Activated naive CD8-positive, alpha-beta T cell treated with anti-CD3 and anti-CD28 coated beads for 36 hours (primary cell): ENCODE measurements around the gene PRSS12. TPM values are rescaled to one million over a fixed set of nuclear protein-coding genes. Genes with fewer than 3 reads are reported as not detected.
"Not testable (repeated sequence)": the region's sequence is repeated elsewhere in the genome, so short reads cannot be mapped to it uniquely, and the experiment has no call there.

Source experiments
- DNase-seq: peaks from one replicate; pipeline ENCODE4 v3.0.0; 2021
- H3K27ac Mint-ChIP-seq: one replicate; pipeline ENCODE4 v1.8.0; 2022; ENCODE audit warnings: mild to moderate bottlenecking, moderate library complexity, mixed read lengths
- H3K27me3 Mint-ChIP-seq: one replicate; pipeline ENCODE4 v1.8.0; 2022; ENCODE audit warnings: mild to moderate bottlenecking, mixed read lengths
- H3K36me3 Mint-ChIP-seq: one replicate; pipeline ENCODE4 v1.8.0; 2021; ENCODE audit warnings: mild to moderate bottlenecking, mixed read lengths
- H3K4me1 Mint-ChIP-seq: one replicate; pipeline ENCODE4 v1.8.0; 2021; ENCODE audit warnings: mixed read lengths
- H3K4me3 Mint-ChIP-seq: one replicate; pipeline ENCODE4 v1.8.0; 2022; ENCODE audit warnings: mild to moderate bottlenecking, moderate library complexity, mixed read lengths
- H3K9me3 Mint-ChIP-seq: one replicate; pipeline ENCODE4 v1.8.0; 2022; ENCODE audit warnings: mixed read lengths
- total RNA-seq, 2 experiments: library from RNA; stranded (reverse); gene quantifications; one replicate each; pipeline ENCODE4 v1.2.3, GENCODE V29; 2021

Gene PRSS12, protein sequence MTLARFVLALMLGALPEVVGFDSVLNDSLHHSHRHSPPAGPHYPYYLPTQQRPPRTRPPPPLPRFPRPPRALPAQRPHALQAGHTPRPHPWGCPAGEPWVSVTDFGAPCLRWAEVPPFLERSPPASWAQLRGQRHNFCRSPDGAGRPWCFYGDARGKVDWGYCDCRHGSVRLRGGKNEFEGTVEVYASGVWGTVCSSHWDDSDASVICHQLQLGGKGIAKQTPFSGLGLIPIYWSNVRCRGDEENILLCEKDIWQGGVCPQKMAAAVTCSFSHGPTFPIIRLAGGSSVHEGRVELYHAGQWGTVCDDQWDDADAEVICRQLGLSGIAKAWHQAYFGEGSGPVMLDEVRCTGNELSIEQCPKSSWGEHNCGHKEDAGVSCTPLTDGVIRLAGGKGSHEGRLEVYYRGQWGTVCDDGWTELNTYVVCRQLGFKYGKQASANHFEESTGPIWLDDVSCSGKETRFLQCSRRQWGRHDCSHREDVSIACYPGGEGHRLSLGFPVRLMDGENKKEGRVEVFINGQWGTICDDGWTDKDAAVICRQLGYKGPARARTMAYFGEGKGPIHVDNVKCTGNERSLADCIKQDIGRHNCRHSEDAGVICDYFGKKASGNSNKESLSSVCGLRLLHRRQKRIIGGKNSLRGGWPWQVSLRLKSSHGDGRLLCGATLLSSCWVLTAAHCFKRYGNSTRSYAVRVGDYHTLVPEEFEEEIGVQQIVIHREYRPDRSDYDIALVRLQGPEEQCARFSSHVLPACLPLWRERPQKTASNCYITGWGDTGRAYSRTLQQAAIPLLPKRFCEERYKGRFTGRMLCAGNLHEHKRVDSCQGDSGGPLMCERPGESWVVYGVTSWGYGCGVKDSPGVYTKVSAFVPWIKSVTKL
- not detected for total RNA-seq

DNA sequence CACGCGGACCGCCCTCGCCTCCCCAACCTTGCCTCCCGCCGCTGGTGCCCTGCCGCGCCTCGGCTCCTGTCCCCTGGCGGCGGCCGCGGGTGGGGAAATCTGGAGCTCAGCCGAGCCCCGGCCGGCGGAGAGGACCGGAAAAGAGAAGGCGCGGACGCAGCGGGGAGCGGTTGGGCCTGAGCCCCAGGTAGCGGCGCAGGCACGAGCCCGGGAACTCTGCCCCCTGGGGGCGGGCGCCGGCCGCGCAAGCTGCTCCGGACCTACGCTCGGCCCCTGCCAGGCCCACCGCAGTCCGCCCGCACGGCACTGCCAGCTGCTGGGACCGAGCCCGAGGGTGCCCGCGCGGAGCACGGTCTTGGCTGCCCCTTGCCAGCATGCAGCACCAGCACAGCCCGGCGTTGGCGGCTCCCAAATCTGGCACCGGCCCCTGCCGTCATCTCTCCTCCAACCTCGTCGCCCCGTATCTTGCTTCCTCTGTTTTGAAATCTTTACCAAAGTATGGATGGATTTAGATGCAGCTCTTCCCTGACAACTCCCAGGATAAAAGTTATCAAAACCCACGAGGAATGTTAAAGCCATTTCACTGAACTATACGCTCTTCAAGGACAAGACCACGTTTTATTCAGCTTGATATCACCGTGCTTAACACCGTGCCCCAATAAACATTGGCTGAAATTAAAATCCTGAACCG, at the start of gene PRSS12:
PRSS12 (minus strand) TSS at position 161 of the 691 bp plus-strand sequence. CDS start 283 bp downstream, outside the sequence.
- Mint-ChIP-seq H3K36me3 (no peaks in the 10 kb centered on the region), H3K4me3 (peak within 1 kb of the TSS; percentile 69), H3K27me3 (peaks cover 86% of the 10 kb centered on the region), H3K4me1 (peaks cover 13% of the 10 kb centered on the region), H3K27ac (no peak within 1 kb of the TSS), H3K9me3 (no peaks in the 10 kb centered on the region)
- DNase-seq, result peak; percentile 79

DNA sequence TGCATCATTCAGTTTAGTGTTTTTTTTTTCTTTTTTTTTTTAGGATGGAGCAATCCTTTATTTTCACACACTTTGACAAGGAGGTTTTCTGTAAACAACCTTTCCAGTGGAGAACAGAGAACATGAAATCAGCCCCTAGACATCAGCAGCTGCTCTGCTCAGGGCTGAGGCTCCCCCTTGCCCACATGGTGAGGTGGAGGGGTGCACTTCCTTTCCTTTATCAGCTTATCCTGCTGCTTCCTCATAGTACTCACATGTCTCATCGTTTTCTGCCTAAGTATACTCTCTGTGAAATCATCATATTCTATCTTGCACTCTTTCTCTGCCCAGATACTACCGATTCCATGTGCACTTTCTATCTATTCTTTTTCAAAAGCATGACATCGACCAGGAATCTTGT, 47.6 kb upstream of the PRSS12 start:
- peaks cover 2% of the 10 kb centered on the region for H3K4me1 Mint-ChIP-seq
- DNase-seq, result no peak
- no peak overlapping the region for H3K4me3 Mint-ChIP-seq
- no peaks in the 10 kb centered on the region for H3K9me3 Mint-ChIP-seq
- H3K36me3 Mint-ChIP-seq, result no peaks in the 10 kb centered on the region
- peaks cover 29% of the 10 kb centered on the region for H3K27me3 Mint-ChIP-seq
- H3K27ac Mint-ChIP-seq, result no peak overlapping the region

DNA sequence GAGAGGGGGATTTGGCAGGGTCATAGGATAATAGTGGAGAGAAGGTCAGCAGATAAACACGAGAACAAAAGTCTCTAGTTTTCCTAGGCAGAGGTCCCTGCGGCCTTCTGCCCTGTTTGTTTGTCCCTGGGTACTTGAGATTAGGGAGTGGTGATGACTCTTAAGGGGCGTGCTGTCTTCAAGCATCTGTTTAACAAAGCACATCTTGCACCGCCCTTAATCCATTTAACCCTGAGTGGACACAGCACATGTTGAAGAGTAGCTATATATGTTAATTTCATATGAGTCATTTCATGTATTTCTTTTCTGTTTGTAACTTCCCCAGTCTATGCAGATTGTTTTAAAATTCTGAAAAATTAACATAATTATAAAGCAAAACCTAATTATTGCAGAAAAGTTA, 47.1 kb upstream of the PRSS12 start:
- H3K27ac Mint-ChIP-seq, DNase-seq, H3K4me1 Mint-ChIP-seq, H3K36me3 Mint-ChIP-seq, H3K4me3 Mint-ChIP-seq, H3K9me3 Mint-ChIP-seq: not testable (repeated sequence)
- peaks cover 26% of the 10 kb centered on the region for H3K27me3 Mint-ChIP-seq

DNA sequence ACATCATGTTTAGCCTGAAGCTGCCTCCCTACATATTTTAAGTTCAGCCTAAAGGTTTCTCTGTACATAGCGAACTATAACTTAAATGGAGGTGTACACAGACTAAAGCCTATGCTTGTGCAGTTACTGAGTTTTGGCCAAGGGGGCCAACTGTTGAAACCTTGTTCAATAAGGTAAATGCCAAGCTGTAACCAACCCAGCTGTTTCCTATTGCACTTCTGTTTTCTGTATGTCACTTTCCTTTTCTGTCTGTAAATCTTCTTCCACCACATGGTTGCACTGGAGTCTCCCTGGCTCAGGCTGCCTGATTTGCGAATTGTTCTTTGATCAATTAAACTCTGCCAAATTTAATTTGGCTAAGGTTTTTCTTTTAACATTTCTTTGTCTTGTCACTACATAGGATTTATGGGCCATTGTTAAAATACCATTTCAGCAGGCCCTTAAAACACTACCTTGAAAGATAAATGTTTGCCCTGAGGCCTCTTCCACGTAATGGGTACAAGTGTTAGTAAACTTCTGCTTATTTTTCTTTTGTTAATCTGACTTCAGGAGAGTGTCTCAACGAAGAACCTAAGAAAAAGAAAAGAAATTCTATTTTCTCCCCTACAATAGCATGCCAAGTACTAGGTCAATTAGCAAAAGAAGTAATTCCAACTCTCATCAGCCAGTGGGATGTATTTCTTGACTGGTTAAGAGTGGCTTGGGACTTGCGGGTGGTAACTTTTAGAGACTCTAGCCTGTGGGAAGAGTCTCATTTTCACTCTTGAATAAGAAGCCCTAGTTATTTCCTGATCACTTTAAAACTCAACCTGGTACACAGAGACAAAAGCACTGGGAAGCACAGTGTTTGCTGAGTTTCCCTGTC, 45.7 kb upstream of the PRSS12 start:
- Mint-ChIP-seq H3K4me1 (peaks cover 2% of the 10 kb centered on the region), H3K27me3 (peaks cover 25% of the 10 kb centered on the region), H3K9me3 (no peaks in the 10 kb centered on the region), H3K4me3 (no peak overlapping the region), H3K36me3 (no peaks in the 10 kb centered on the region), H3K27ac (no peak overlapping the region)
- DNase-seq, result no peak

DNA sequence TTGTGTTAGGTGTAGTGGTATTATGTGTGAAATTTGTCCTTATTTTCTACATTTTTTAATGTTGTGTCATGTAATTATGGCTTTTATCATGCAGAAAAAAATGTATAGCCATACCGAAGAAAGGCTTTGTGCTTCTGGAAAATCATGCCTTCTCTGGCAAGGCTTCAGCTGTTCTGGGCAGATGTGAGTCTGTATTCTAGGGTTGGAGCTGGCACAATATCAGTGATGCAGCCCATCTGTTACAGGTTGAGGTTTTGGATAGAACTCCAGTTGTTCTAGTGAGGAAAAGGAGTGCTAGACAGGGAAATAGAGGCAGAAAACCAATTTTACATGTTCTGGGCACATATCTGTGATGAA, 44.8 kb upstream of the PRSS12 start:
- no peak for DNase-seq
- Mint-ChIP-seq H3K9me3 (peaks cover 3% of the 10 kb centered on the region), H3K4me1 (peaks cover 2% of the 10 kb centered on the region), H3K36me3 (no peaks in the 10 kb centered on the region), H3K27ac (no peak overlapping the region), H3K27me3 (peaks cover 28% of the 10 kb centered on the region), H3K4me3 (no peak overlapping the region)

DNA sequence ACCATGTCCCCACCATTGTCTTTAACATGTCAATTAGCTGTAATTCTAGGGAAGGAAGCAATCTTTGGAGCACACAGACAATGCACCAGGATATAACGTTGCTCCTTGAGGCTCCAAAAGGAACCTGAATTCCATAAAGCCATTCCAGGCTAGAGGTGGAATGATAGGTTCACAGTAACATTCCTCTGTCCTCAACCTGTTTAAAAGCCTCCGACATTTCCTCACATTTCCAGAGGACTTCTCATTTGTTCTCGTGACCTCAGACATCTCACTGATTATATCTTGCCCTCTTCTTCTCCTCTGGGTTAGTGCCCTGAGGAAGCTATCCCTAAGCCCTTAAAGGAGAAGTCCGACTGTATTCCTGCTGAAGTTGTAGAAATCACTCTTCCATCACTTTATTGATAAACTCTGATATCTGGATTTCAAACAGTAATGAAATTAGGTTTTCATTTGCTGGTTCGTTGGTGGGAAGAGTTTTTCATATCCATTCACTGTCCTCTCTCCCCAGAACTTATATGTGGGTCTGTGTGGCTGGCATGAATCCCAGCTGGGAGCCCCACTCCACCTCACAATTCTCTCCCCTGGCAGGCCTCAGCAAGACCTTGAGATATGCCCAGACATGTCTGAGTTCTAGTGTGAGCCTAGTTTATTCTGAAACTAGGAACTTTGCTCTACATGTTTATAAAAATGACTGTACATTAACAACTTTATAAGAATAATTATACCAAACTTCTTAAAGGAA, 44.2 kb upstream of the PRSS12 start:
- peaks cover 3% of the 10 kb centered on the region for H3K9me3 Mint-ChIP-seq
- no peaks in the 10 kb centered on the region for H3K36me3 Mint-ChIP-seq
- DNase-seq, result no peak
- H3K27me3 Mint-ChIP-seq, result peaks cover 24% of the 10 kb centered on the region
- H3K4me1 Mint-ChIP-seq, result peaks cover 2% of the 10 kb centered on the region
- no peak overlapping the region for H3K27ac Mint-ChIP-seq
- no peak overlapping the region for H3K4me3 Mint-ChIP-seq

DNA sequence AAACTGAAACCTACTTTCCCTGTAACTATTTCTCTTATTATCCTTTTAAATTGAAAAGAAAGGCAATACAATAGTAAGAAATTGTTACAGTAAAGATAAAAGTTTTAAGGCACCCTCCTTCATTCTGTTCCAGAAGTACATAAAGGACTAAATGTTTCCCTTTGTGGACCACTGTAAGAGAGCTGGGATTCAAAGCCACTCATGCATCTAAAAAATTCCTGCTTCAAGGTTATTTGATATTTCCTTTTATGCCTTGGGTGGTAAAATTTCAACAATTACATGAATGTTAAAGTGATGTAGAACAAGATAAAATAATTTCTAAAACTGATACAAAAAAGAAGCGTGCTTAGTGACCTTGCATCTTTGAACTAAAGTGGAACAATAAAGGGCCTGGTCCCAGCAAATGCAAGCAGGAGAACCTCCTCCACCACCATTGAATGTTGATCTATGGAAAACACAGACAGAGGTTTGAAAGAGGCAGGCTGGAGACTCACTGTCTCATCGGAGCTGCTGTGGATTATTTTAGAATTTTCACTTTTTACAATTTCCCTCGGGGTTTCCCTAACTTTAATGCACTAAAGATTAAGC, 42.3 kb upstream of the PRSS12 start:
- H3K4me3 Mint-ChIP-seq, result no peak overlapping the region
- DNase-seq, result no peak
- peaks cover 2% of the 10 kb centered on the region for H3K4me1 Mint-ChIP-seq
- H3K36me3 Mint-ChIP-seq, result no peaks in the 10 kb centered on the region
- peaks cover 8% of the 10 kb centered on the region for H3K27me3 Mint-ChIP-seq
- H3K9me3 Mint-ChIP-seq, result peaks cover 3% of the 10 kb centered on the region
- no peak overlapping the region for H3K27ac Mint-ChIP-seq

DNA sequence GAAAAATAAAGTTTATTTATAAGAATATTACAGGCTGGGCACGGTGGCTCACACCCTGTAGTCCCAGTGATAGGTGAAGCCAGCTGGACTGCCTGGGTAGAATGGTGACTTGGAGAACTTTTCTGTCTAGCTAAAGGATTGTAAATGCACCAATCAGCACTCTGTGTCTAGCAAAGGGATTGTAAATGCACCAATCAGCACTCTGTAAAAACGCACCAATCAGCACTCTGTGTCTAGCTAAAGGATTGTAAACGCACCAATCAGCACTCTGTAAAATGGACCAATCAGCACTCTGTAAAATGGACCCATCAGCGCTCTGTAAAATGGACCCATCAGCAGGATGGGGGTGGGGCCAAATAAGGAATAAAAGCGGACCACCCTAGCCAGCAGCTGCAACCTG, 39.7 kb upstream of the PRSS12 start:
- H3K27me3 Mint-ChIP-seq, result peaks cover 12% of the 10 kb centered on the region
- H3K4me3 Mint-ChIP-seq, H3K9me3 Mint-ChIP-seq, H3K4me1 Mint-ChIP-seq, DNase-seq, H3K36me3 Mint-ChIP-seq, H3K27ac Mint-ChIP-seq: not testable (repeated sequence)

DNA sequence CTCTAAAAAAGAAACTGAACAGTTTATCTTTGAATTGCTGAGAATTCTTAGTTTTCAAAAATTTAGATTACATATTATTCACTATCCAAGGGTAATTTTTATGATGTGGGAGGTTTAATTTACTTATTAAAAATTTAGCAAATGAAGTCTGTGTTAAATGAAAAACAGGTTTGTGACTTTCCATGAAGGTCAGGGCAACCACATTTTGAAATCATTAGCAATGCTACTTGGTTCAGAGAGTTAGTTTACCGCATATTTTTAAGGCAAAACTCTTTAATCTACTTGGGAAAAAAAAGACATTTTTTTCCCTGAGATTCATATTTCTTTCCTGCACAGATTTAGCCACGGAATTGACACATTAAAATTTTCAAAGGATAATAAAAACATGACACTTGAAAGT, 37.3 kb upstream of the PRSS12 start:
- Mint-ChIP-seq H3K4me3 (no peak overlapping the region), H3K27me3 (peaks cover 8% of the 10 kb centered on the region), H3K27ac (no peak overlapping the region), H3K4me1 (no peaks in the 10 kb centered on the region), H3K36me3 (peaks cover 3% of the 10 kb centered on the region), H3K9me3 (peaks cover 7% of the 10 kb centered on the region)
- no peak for DNase-seq

DNA sequence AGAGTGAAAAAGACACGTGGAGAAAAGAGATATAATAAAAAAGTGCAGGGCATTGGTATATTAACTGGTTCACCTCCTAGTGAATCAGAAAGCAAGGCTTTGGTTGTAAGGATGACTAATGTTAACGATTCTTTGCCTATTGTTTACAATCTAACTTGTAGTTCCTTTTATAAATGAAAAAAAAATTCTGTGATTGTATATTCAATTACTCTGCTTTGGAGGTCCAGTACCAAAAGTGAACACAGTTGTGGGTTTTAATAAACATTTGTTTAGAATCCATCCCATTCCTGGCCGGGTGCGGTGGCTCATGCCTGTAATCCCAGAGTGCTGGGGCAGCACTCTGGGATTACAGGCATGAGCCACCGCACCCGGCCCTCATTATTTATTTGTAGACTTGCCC, 36.9 kb upstream of the PRSS12 start:
- peaks cover 3% of the 10 kb centered on the region for H3K36me3 Mint-ChIP-seq
- H3K27ac Mint-ChIP-seq, result no peak overlapping the region
- H3K4me1 Mint-ChIP-seq, result no peaks in the 10 kb centered on the region

DNA sequence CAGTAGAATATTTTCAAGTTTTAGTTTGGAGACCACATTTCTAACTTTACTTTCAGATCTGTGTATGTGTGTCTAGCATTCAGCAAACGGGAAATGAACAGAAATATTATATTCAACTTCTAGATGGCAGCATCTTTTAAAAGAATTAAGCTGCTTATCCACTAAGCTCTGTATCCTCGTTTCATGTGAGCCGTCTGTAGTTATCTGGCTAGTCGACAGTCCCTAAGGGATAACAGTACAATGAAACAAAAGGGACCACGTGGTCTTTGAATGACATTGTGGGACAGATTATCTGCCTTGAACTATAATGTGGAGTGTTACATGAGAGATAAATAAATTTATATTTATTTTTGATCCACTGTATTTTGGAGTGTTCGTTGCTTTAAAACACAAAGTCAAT, 35.8 kb upstream of the PRSS12 start:
- Mint-ChIP-seq H3K4me1 (no peaks in the 10 kb centered on the region), H3K27me3 (peaks cover 8% of the 10 kb centered on the region), H3K27ac (no peak overlapping the region), H3K9me3 (peaks cover 7% of the 10 kb centered on the region), H3K36me3 (peaks cover 3% of the 10 kb centered on the region), H3K4me3 (no peak overlapping the region)
- no peak for DNase-seq

More for the DNA sequence above, 36.9 kb upstream of the PRSS12 start:
- no peak overlapping the region for H3K4me3 Mint-ChIP-seq
- H3K9me3 Mint-ChIP-seq, result peaks cover 7% of the 10 kb centered on the region
- DNase-seq, result no peak
- peaks cover 8% of the 10 kb centered on the region for H3K27me3 Mint-ChIP-seq

DNA sequence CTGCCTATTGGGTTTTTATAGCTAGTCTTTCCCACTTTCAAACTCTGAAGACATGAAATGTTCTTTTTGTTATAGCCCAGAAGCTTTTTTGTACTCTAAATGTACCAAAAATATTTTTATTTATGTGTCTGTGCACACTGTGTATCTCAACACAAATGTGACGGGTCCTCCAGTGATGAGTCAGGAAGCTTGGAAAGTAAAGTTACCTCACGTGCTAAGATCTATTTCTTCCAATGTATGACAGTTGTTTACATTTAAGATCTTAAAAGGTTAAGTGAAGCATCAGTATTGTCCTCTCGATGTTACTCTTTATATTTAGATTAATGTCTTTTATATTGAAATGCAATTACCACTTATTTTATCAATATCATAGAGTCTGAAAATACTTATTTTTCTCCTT, 29.1 kb upstream of the PRSS12 start:
- peaks cover 11% of the 10 kb centered on the region for H3K27me3 Mint-ChIP-seq
- H3K36me3 Mint-ChIP-seq, result peaks cover 3% of the 10 kb centered on the region
- DNase-seq, result no peak
- no peaks in the 10 kb centered on the region for H3K4me1 Mint-ChIP-seq
- H3K27ac Mint-ChIP-seq, result no peak overlapping the region
- H3K9me3 Mint-ChIP-seq, result peaks cover 4% of the 10 kb centered on the region
- no peak overlapping the region for H3K4me3 Mint-ChIP-seq

DNA sequence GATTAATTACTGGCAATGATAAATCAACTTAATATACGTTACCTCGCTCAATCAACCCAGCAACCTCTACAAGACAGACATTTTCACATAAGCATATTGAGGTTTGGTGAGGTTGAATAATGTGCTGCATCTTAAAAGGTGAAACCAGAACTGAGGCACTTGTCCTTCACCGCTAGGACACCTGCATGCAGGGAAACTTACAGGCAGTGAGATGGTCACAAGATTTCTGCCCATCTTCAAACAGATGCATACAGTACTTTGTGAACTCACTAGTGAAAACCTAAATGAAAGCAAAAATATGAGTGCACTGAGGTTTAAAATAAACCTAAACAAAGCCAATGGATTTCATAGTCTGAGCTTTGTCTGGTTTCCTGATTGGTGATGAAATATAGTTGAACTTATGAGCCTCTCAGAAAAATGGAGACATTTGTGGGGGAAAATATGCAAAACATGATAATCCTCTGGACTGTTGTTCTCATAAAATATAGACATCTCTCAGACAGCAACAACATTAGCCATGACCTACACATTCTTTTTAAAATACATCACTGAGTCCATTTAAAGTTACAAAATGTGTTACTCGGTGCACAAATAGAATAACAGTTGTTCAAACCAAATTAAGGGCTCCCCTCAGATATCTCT, 20.9 kb upstream of the PRSS12 start:
- Mint-ChIP-seq H3K4me1 (no peaks in the 10 kb centered on the region), H3K4me3 (no peak overlapping the region), H3K27me3 (peaks cover 27% of the 10 kb centered on the region), H3K9me3 (no peaks in the 10 kb centered on the region), H3K36me3 (no peaks in the 10 kb centered on the region), H3K27ac (no peak overlapping the region)
- DNase-seq, result no peak
